Measurements from ENCODE around the gene ELF1. TPM values are rescaled to one million over a fixed set of nuclear protein-coding genes. Genes with fewer than 3 reads are reported as not detected.
A peak's percentile ranks its signal among the peaks of the same experiment; 100 is the strongest.

The ELF1 gene
- total and polyA plus RNA-seq, 10 of the 15 experiments (the other 5 are each of a cell fraction or from before 2014, with no cell fraction given) = 43.3 to 97.6 (median 55.7) TPM

GRCh38 chr13:41006978-41007743, 12.0 kb downstream of the ELF1 start:
- intact Hi-C loops (cut with micrococcal nuclease; ENCODE audit: unreplicated experiment) (no loop called here), in situ Hi-C loops (cut with MboI) (no loop called here)
- whole genome bisulfite sequencing (ENCODE audit: insufficient coverage, insufficient replicate concordance, low lambda C conversion rate, missing lambda C conversion rate) = 8% methylated on average over 6 of the region's 6 CpGs
- no TSS peak for BruUV-seq (replicated peaks)
- H3K4me1 ChIP-seq (ENCODE audit: control insufficient read depth, insufficient read depth, low read length) = peaks cover 64% of the 10 kb centered on the region
- ChIA-PET POLR2A (interaction anchor here (1.1 to 2.5 kb wide), 4 partner anchors 8 to 54 kb away, joined by 3 to 18 read pairs (median 10); partner anchors contain the start of genes ELF1 and WBP4), SMC1A (ENCODE audit: uncharacterized antibody, unreplicated experiment) (interaction anchor here (1.2 to 18.2 kb wide), 6 partner anchors 8 to 47 kb away, joined by 7 to 308 read pairs (median 24); partner anchors contain the start of gene ELF1), RAD21 (ENCODE audit: unreplicated experiment) (interaction anchor here (1.3 to 5.9 kb wide), 7 partner anchors 10 to 47 kb away, joined by 3 to 55 read pairs (median 14); partner anchors contain the start of gene ELF1), CTCF (interaction anchor here (2.3 to 6.8 kb wide), 4 partner anchors 15 to 47 kb away, joined by 8 to 52 read pairs (median 14); no protein-coding TSS in a partner anchor)
- no peak overlapping the region for H2AFZ ChIP-seq (ENCODE audit: control insufficient read depth, low read depth, low read length)
- H3K9me3 ChIP-seq (replicated peaks; ENCODE audit: control insufficient read depth, insufficient read depth, low read length) = no peaks in the 10 kb centered on the region
- H4K20me1 ChIP-seq (ENCODE audit: control insufficient read depth, insufficient read depth) = no peaks in the 10 kb centered on the region
- H3K9ac ChIP-seq (ENCODE audit: control insufficient read depth, insufficient read depth, low read length) = peak overlapping the region; percentile 56
- peak; percentile 23 for FAIRE-seq
- DNase-seq (ENCODE audit: low read depth, low spot score) = no peak
- H3K27me3 ChIP-seq (replicated peaks in 1 of 2; ENCODE audit: control insufficient read depth in 2 of 2, insufficient read depth in 2 of 2, low read length in 1 of 2) = no peaks in the 10 kb centered on the region
- H3K36me3 ChIP-seq (ENCODE audit: control insufficient read depth in 2 of 2, insufficient read depth in 2 of 2, low read length in 1 of 2) = peaks cover 0 to 8% of the 10 kb centered on the region in 2 experiments; a peak in 2 of 4 replicates
- ATAC-seq = peak; percentile 55
- TF ChIP-seq SPI1 (IDR thresholded peaks at IDR 0.05; ENCODE audit: borderline replicate concordance, insufficient read depth, low read depth, low read length) = peak; percentile 41; the same call in 1 of the 2 replicates
- peak; percentile 27; the same call in 1 of the 2 replicates for TF ChIP-seq IKZF1 (conservative IDR thresholded peaks at IDR 0.05)
- TF ChIP-seq RBBP5 (conservative IDR thresholded peaks at IDR 0.05) = no peak
- peaks cover 100% of the 10 kb centered on the region for H3K79me2 ChIP-seq (ENCODE audit: control insufficient read depth, insufficient read depth, low read length)
- peak overlapping the region; percentile 78 for H3K27ac ChIP-seq (ENCODE audit: control insufficient read depth, insufficient read depth)
- peak overlapping the region; percentile 45 for H3K4me3 ChIP-seq
- H3K4me2 ChIP-seq (ENCODE audit: control insufficient read depth, insufficient read depth) = peak overlapping the region; percentile 94

- H3K36me3 ChIP-seq (ENCODE audit: control insufficient read depth in 2 of 2, insufficient read depth in 2 of 2, low read length in 1 of 2) = peaks cover 0 to 3% of the 10 kb centered on the region in 2 experiments; a peak in 2 of 4 replicates
- ChIA-PET CTCF (interaction anchor here (0.8 to 4.2 kb wide), 10 partner anchors 8 to 53 kb away, joined by 3 to 19 read pairs (median 6); no protein-coding TSS in a partner anchor), SMC1A (ENCODE audit: uncharacterized antibody, unreplicated experiment) (interaction anchor here (0.7 to 18.2 kb wide), 10 partner anchors 9 to 72 kb away, joined by 3 to 308 read pairs (median 10); partner anchors contain the start of gene ELF1), RAD21 (ENCODE audit: unreplicated experiment) (interaction anchor here (0.6 to 5.9 kb wide), 11 partner anchors 10 to 54 kb away, joined by 3 to 55 read pairs (median 7); partner anchors contain the start of genes ELF1 and WBP4), POLR2A (interaction anchor here (1.0 to 2.5 kb wide), 9 partner anchors 9 to 85 kb away, joined by 3 to 18 read pairs (median 4); partner anchors contain the start of genes ELF1 and WBP4)
- peaks cover 55% of the 10 kb centered on the region for H3K4me1 ChIP-seq (ENCODE audit: control insufficient read depth, insufficient read depth, low read length)
- H3K4me3 ChIP-seq = peak overlapping the region; percentile 13; the same call in 1 of the 2 replicates
- WGBS (ENCODE audit: insufficient coverage, insufficient replicate concordance, low lambda C conversion rate, missing lambda C conversion rate) = 2% methylated on average over 3 of the region's 3 CpGs
- FAIRE-seq (no peak), ATAC-seq (peak; percentile 34), DNase-seq (ENCODE audit: low read depth, low spot score) (no peak)
- H4K20me1 ChIP-seq (ENCODE audit: control insufficient read depth, insufficient read depth) = no peaks in the 10 kb centered on the region
- peaks cover 100% of the 10 kb centered on the region for H3K79me2 ChIP-seq (ENCODE audit: control insufficient read depth, insufficient read depth, low read length)
- peak overlapping the region; percentile 78 for H3K27ac ChIP-seq (ENCODE audit: control insufficient read depth, insufficient read depth)
- in situ Hi-C loops (cut with MboI) (no loop called here), intact Hi-C loops (cut with micrococcal nuclease; ENCODE audit: unreplicated experiment) (no loop called here)
- no peak overlapping the region for H2AFZ ChIP-seq (ENCODE audit: control insufficient read depth, low read depth, low read length)
- H3K9ac ChIP-seq (ENCODE audit: control insufficient read depth, insufficient read depth, low read length) = peak overlapping the region; percentile 45; the same call in 1 of the 2 replicates
- no peaks in the 10 kb centered on the region for H3K9me3 ChIP-seq (replicated peaks; ENCODE audit: control insufficient read depth, insufficient read depth, low read length)
- peak overlapping the region; percentile 94 for H3K4me2 ChIP-seq (ENCODE audit: control insufficient read depth, insufficient read depth)
- no TSS peak for BruUV-seq (replicated peaks)
- H3K27me3 ChIP-seq (replicated peaks in 1 of 2; ENCODE audit: control insufficient read depth in 2 of 2, insufficient read depth in 2 of 2, low read length in 1 of 2) = no peaks in the 10 kb centered on the region
- TF ChIP-seq SMAD5 (IDR thresholded peaks at IDR 0.05; ENCODE audit: low read depth) (no peak), RBBP5 (conservative IDR thresholded peaks at IDR 0.05) (no peak), IKZF1 (conservative IDR thresholded peaks at IDR 0.05) (no peak), PRDM15 (CRISPR knock-in tag; IDR thresholded peaks at IDR 0.05) (no peak), STAT1 (conservative IDR thresholded peaks at IDR 0.05) (no peak), NFIC (IDR thresholded peaks at IDR 0.05; ENCODE audit: low read depth, low read length) (no peak), ASH2L (IDR thresholded peaks at IDR 0.05; ENCODE audit: borderline replicate concordance, low read depth) (no peak), IRF4 (IDR thresholded peaks at IDR 0.05; ENCODE audit: low read depth, low read length) (no peak), MYC (IDR thresholded peaks at IDR 0.05; ENCODE audit: insufficient read depth, insufficient read length, insufficient replicate concordance, low read length, severe bottlenecking) (no peak), POLR2AphosphoS5 (IDR thresholded peaks at IDR 0.05; ENCODE audit: low read length) (no peak)
These were observed 12.8 kb downstream of the ELF1 start for GRCh38 chr13:41006306-41006705.
